Measurements from ENCODE around the gene PLXDC1.

Gene PLXDC1

DNA sequence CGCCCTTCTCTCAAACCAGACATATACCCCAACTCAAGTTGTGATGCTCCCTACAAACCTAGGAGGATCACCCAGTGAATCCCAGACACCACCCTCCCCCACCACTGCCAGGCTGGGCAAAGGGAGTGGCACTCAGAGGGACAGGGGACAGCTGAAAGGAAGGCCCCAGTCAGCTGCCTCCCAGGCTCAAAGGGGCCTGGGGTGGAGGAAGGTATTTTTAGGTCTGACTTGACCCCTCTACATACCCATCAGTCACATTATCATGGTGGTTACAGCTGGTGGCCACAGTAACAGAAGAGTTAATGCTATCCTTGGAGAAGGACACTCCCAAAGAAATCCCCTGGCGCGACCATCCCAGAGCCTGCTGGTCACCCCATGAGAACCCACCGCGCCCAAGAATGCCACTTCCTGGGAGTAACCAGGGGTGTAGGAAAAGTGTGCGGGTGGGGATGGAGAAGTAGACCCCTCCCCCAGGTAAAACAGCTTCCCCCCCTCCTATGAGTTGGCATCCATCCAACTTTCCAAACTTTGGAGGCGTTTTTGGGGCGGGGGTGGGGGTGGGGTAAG is 44.9 kb upstream of the PLXDC1 start (continued):
- TF ChIP-seq, protein P1, sequence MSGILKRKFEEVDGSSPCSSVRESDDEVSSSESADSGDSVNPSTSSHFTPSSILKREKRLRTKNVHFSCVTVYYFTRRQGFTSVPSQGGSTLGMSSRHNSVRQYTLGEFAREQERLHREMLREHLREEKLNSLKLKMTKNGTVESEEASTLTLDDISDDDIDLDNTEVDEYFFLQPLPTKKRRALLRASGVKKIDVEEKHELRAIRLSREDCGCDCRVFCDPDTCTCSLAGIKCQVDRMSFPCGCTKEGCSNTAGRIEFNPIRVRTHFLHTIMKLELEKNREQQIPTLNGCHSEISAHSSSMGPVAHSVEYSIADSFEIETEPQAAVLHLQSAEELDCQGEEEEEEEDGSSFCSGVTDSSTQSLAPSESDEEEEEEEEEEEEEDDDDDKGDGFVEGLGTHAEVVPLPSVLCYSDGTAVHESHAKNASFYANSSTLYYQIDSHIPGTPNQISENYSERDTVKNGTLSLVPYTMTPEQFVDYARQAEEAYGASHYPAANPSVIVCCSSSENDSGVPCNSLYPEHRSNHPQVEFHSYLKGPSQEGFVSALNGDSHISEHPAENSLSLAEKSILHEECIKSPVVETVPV (CRISPR knock-in tag; IDR thresholded peaks at IDR 0.05) = no peak
- TF ChIP-seq ISL1 (CRISPR knock-in tag; IDR thresholded peaks at IDR 0.05) (no peak), ARNTL (CRISPR knock-in tag; IDR thresholded peaks at IDR 0.05; ENCODE audit: borderline replicate concordance, low read depth) (no peak), ZFP30 (CRISPR knock-in tag; IDR thresholded peaks at IDR 0.05) (no peak), GLIS3 (CRISPR knock-in tag; IDR thresholded peaks at IDR 0.05) (no peak), ZC3H10 (CRISPR knock-in tag; IDR thresholded peaks at IDR 0.05) (no peak)

DNA sequence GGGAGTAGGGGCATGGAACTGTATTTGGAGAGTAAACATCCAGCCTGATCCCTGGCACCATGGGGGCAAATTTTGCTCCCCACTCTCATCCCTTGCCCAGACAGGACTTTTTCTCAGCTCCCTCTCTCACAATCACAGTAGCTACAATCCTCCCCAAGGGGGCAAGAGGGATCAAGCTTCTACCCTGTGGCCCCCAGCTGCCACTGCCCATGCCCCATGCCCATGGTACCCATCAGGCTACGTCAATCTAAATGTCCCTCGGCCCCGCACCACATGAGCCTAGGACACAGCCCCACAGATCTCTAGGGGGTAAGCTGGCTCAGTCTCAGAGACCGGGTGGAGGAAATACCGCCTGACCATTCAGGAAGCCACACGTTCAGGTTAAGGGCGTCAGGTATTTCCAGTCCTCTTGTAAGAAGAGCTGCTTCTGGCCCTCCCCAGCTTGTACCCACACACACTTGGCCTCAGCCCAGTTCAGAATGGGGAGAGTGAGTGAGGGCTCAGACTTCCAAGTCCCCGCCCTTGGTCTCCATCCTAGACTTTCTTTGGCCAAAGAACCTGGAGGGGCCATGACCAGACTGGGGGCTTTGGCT is 44.2 kb upstream of the PLXDC1 start:
- TF ChIP-seq OSR1 (CRISPR knock-in tag; IDR thresholded peaks at IDR 0.05) = no peak
- ATAC-seq = no peak

DNA sequence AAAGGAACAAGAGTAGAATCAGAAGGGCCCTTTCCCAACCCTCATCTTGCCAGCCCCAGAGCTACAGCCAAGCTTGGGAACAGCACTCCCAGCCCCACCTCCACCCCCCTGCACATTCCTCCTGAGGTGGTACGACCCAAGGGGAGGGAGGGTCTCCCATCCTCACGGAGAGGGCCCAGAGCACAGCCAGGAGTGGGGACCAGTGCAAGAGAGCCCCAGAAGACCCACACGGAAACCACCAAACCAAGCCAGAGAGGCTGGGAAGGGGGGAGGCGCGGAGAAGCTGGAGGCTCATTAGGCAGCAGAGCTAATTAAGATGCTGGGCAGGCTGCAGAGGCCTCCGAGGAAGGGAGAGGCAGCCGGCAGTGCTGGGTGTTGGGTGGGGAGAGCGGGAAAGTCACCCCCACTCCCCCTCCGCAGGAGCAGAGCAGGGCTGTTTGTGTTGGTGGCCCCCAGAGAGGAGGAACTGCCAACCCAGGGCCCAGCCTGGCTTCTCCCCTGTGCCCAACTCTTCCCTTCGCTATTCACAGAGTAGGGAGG is 43.6 kb upstream of the PLXDC1 start:
- TF ChIP-seq ZC3H10 (CRISPR knock-in tag; IDR thresholded peaks at IDR 0.05) (no peak), GLIS3 (CRISPR knock-in tag; IDR thresholded peaks at IDR 0.05) (no peak), ESRRG (CRISPR knock-in tag; IDR thresholded peaks at IDR 0.05) (no peak), ZFP3 (CRISPR knock-in tag; IDR thresholded peaks at IDR 0.05) (no peak), RARB (CRISPR knock-in tag; IDR thresholded peaks at IDR 0.05) (no peak), BACH2 (CRISPR knock-in tag; IDR thresholded peaks at IDR 0.05; ENCODE audit: borderline replicate concordance) (no peak), ARNTL (CRISPR knock-in tag; IDR thresholded peaks at IDR 0.05; ENCODE audit: borderline replicate concordance, low read depth) (no peak), TOX (CRISPR knock-in tag; IDR thresholded peaks at IDR 0.05; ENCODE audit: borderline replicate concordance) (no peak)
- TF ChIP-seq, protein P2, sequence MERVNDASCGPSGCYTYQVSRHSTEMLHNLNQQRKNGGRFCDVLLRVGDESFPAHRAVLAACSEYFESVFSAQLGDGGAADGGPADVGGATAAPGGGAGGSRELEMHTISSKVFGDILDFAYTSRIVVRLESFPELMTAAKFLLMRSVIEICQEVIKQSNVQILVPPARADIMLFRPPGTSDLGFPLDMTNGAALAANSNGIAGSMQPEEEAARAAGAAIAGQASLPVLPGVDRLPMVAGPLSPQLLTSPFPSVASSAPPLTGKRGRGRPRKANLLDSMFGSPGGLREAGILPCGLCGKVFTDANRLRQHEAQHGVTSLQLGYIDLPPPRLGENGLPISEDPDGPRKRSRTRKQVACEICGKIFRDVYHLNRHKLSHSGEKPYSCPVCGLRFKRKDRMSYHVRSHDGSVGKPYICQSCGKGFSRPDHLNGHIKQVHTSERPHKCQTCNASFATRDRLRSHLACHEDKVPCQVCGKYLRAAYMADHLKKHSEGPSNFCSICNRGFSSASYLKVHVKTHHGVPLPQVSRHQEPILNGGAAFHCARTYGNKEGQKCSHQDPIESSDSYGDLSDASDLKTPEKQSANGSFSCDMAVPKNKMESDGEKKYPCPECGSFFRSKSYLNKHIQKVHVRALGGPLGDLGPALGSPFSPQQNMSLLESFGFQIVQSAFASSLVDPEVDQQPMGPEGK (CRISPR knock-in tag; IDR thresholded peaks at IDR 0.05; ENCODE audit: borderline replicate concordance) = no peak
- ATAC-seq = no peak

DNA sequence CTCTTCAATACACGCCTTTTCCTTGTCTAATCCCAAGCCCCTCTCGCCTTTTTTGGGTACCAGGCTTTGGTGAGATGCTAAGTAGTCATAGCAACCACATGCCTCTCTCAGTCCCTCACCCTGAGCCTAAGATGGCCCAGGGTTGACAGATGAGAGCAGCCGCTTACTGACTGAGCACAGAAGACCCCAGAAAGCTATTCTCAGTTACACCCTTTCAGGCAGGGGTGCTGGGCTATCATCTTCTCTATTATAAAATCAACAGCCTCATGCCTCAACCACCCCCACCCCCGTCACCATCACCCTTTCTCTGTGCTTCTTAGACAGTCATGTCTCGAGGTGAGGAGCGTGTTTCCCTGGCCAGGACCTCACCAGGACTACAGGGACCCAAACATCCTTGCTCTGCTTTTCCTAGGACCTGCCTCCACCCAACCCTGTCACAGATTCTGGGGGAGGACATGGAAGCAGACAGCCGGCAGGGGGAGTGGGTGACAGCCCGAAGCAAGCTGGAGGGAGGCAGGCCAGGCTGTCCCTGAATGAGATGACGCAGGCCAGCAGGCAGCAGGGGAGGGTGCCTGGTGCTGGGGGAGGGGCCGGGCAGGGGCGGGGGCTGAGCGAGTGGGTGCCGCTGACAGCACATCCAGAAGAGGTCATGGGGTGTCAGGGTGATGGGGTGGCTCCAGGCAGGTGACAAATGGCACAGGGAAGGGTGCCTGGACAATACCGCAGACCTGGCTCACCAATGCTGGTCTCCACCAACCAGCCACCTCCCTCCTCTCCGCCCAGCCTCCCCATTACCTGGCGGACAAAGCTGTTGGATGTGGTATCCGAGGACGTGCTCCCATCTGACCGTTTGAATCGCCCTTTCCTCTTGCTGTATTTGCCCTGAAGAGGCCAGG is 42.9 kb upstream of the PLXDC1 start:
- TF ChIP-seq, protein P3, sequence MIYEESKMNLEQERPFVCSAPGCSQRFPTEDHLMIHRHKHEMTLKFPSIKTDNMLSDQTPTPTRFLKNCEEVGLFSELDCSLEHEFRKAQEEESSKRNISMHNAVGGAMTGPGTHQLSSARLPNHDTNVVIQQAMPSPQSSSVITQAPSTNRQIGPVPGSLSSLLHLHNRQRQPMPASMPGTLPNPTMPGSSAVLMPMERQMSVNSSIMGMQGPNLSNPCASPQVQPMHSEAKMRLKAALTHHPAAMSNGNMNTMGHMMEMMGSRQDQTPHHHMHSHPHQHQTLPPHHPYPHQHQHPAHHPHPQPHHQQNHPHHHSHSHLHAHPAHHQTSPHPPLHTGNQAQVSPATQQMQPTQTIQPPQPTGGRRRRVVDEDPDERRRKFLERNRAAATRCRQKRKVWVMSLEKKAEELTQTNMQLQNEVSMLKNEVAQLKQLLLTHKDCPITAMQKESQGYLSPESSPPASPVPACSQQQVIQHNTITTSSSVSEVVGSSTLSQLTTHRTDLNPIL (CRISPR knock-in tag; IDR thresholded peaks at IDR 0.05; ENCODE audit: low read depth) = no peak
- TF ChIP-seq TCF4 (CRISPR knock-in tag; IDR thresholded peaks at IDR 0.05; ENCODE audit: borderline replicate concordance) (no peak), ARNTL (CRISPR knock-in tag; IDR thresholded peaks at IDR 0.05; ENCODE audit: borderline replicate concordance, low read depth) (no peak), CSDC2 (CRISPR knock-in tag; IDR thresholded peaks at IDR 0.05) (no peak), ZNF70 (CRISPR knock-in tag; IDR thresholded peaks at IDR 0.05) (no peak), GLIS3 (CRISPR knock-in tag; IDR thresholded peaks at IDR 0.05) (no peak), ZFP3 (CRISPR knock-in tag; IDR thresholded peaks at IDR 0.05) (no peak), PPARA (CRISPR knock-in tag; IDR thresholded peaks at IDR 0.05; ENCODE audit: borderline replicate concordance) (no peak), ISL1 (CRISPR knock-in tag; IDR thresholded peaks at IDR 0.05) (no peak), TOX (CRISPR knock-in tag; IDR thresholded peaks at IDR 0.05; ENCODE audit: borderline replicate concordance) (no peak), RARB (CRISPR knock-in tag; IDR thresholded peaks at IDR 0.05) (no peak), ZC3H10 (CRISPR knock-in tag; IDR thresholded peaks at IDR 0.05) (no peak), ZNF8 (CRISPR knock-in tag; IDR thresholded peaks at IDR 0.05) (no peak), SNAI2 (CRISPR knock-in tag; IDR thresholded peaks at IDR 0.05) (no peak), ESRRG (CRISPR knock-in tag; IDR thresholded peaks at IDR 0.05) (no peak)
- TF ChIP-seq, protein P2 (CRISPR knock-in tag; IDR thresholded peaks at IDR 0.05; ENCODE audit: borderline replicate concordance) = no peak
- no peak for ATAC-seq

Measured in SK-N-SH treated with all-trans-retinoic acid at 6 μM for 48 hours (cell line).